MM.1S (cell line): Measurements from ENCODE around the gene NELL2.

Source experiments
- CTCF ChIP-seq: fragments of 300-600 bp; sonication (generic); IDR thresholded peaks from 2 replicates; pipeline ENCODE4 v1.5.1; 2016; ENCODE audit warnings: antibody characterized with exemption, low read length, mixed read lengths
- EZH2phosphoT487 ChIP-seq: fragments of 300-600 bp; sonication (generic); IDR thresholded peaks from 2 replicates; pipeline ENCODE4 v1.6.1; 2018; ENCODE audit warnings: antibody characterized with exemption, low read length

GRCh38 chr12:44647917-44648690, 228.0 kb downstream of the NELL2 start:
- TF ChIP-seq CTCF (no peak), EZH2phosphoT487 (no peak)
